Measurements from ENCODE around the gene MEIS2.

DNA sequence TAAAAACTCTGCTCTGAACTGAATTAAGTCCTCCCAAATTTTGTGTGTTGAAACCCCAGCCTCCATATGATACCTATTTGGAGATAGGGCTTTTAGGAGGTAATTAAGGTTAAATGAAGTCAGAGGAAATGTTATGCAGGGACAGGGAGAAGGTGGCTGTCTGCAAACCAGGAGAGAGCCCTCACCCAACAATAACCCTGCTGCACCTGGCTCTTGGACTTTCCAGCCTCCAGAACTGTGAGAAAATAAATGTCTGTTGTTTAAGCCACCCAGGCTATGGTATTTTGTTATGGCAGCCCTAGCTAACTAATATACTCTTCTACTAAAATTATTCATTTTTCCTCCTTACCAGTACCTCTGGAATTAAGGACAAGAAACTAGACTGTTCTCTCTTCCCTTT, 79.5 kb downstream of the MEIS2 start:
- TF ChIP-seq, protein P1, sequence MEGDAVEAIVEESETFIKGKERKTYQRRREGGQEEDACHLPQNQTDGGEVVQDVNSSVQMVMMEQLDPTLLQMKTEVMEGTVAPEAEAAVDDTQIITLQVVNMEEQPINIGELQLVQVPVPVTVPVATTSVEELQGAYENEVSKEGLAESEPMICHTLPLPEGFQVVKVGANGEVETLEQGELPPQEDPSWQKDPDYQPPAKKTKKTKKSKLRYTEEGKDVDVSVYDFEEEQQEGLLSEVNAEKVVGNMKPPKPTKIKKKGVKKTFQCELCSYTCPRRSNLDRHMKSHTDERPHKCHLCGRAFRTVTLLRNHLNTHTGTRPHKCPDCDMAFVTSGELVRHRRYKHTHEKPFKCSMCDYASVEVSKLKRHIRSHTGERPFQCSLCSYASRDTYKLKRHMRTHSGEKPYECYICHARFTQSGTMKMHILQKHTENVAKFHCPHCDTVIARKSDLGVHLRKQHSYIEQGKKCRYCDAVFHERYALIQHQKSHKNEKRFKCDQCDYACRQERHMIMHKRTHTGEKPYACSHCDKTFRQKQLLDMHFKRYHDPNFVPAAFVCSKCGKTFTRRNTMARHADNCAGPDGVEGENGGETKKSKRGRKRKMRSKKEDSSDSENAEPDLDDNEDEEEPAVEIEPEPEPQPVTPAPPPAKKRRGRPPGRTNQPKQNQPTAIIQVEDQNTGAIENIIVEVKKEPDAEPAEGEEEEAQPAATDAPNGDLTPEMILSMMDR (conservative IDR thresholded peaks at IDR 0.05; ENCODE audit: low read length), result no peak
- TF ChIP-seq EZH2phosphoT487 (IDR thresholded peaks at IDR 0.05; ENCODE audit: borderline replicate concordance), result no peak
